Neural progenitor cell (in vitro differentiated cells): Measurements from ENCODE around the gene NAPEPLD.
"Not testable (repeated sequence)": the region's sequence is repeated elsewhere in the genome, so short reads cannot be mapped to it uniquely, and the experiment has no call there.

Source experiments
- CTCF ChIP-seq: fragments of 200-600 bp; sonication (generic); IDR thresholded peaks from 2 replicates; pipeline ENCODE4 v1.5.1; 2017; ENCODE audit warnings: antibody characterized with exemption, mild to moderate bottlenecking
- EZH2 ChIP-seq: fragments of 200-600 bp; sonication (generic); IDR thresholded peaks from 2 replicates; pipeline ENCODE4 v1.6.1; 2017; ENCODE audit warnings: antibody characterized with exemption, mild to moderate bottlenecking, moderate library complexity
- EZH2phosphoT487 ChIP-seq: fragments of 200-600 bp; sonication (generic); IDR thresholded peaks from 2 replicates; pipeline ENCODE4 v1.6.1; 2017; ENCODE audit warnings: antibody characterized with exemption

- not testable (repeated sequence) for TF ChIP-seq CTCF, EZH2phosphoT487, EZH2
These were observed 70.7 kb downstream of the NAPEPLD start for GRCh38 chr7:103078226-103078625.
